Stomach smooth muscle (tissue), 2 donors: Measurements from ENCODE around the gene IL1RAPL2.

Experiments used
- H3K27ac ChIP-seq: one replicate; pipeline ENCODE4 v1.7.0; 2013; ENCODE audit warnings: mild to moderate bottlenecking, low read length, inconsistent platforms
- H3K27me3 ChIP-seq, 2 donors: one replicate each; pipeline ENCODE4 v1.7.0; 2013; ENCODE audit warnings: low read length in 2 of 2; ENCODE audit not compliant: insufficient read depth in 2 of 2, control insufficient read depth in 1 of 2
- H3K36me3 ChIP-seq, 2 donors: one replicate each; pipeline ENCODE4 v1.7.0; 2013; ENCODE audit warnings: low read length in 2 of 2; ENCODE audit not compliant: control insufficient read depth in 2 of 2, insufficient read depth in 2 of 2
- H3K4me1 ChIP-seq: one replicate; pipeline ENCODE4 v1.7.0; 2013; ENCODE audit warnings: low read length; ENCODE audit not compliant: control insufficient read depth, insufficient read depth
- H3K4me3 ChIP-seq, 2 donors: one replicate each; pipeline ENCODE4 v1.7.0; 2013; ENCODE audit warnings: low read length in 2 of 2
- H3K9ac ChIP-seq, 2 donors: one replicate each; pipeline ENCODE4 v1.7.0; 2013; ENCODE audit warnings: low read length in 2 of 2, mild to moderate bottlenecking in 1 of 2
- H3K9me3 ChIP-seq, 2 donors: one replicate each; pipeline ENCODE4 v1.7.0; 2013; ENCODE audit warnings: low read length in 2 of 2; ENCODE audit not compliant: control insufficient read depth in 2 of 2
- donor health status: healthy.
- donor health status: Pancreatic carcinoma.

Gene IL1RAPL2

GRCh38 chrX:105297041-105297440, 731.0 kb downstream of the IL1RAPL2 start:
- H3K27me3 ChIP-seq, result no peaks in the 10 kb centered on the region
- H3K9ac ChIP-seq, result no peak overlapping the region
- no peaks in the 10 kb centered on the region for H3K4me1 ChIP-seq
- no peak overlapping the region for H3K4me3 ChIP-seq
- H3K36me3 ChIP-seq, result no peaks in the 10 kb centered on the region
- peaks cover 0 to 2% of the 10 kb centered on the region in 2 donors for H3K9me3 ChIP-seq
- H3K27ac ChIP-seq, result no peak overlapping the region

DNA sequence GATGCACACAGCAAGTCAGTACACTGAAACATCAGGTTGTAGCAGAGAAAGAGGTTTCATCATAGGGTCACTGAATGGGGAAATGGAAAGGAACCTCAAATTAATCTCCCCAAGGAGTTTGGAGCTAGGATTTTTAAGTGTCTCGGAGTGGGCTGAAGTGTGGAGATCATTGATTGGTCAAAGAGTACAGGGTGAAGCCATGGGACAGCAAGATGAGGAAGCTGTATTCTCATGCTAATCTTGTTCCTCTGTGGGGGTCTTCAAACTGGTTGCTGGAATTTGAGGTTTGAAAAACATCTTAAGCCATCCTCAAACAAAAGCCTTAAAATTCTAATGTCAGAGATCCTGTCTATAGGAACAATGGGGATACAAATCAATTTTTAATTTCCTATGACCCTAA, 733.3 kb downstream of the IL1RAPL2 start:
- H3K27ac ChIP-seq, result no peak overlapping the region
- peaks cover 0 to 5% of the 10 kb centered on the region in 2 donors for H3K9me3 ChIP-seq
- no peaks in the 10 kb centered on the region for H3K36me3 ChIP-seq
- H3K27me3 ChIP-seq, result peaks cover 0 to 2% of the 10 kb centered on the region in 2 donors
- no peak overlapping the region for H3K9ac ChIP-seq
- no peaks in the 10 kb centered on the region for H3K4me1 ChIP-seq
- no peak overlapping the region for H3K4me3 ChIP-seq

- no peak overlapping the region for H3K4me3 ChIP-seq
- no peak overlapping the region for H3K9ac ChIP-seq
- no peaks in the 10 kb centered on the region for H3K36me3 ChIP-seq
- peaks cover 0 to 5% of the 10 kb centered on the region in 2 donors for H3K9me3 ChIP-seq
- H3K4me1 ChIP-seq, result no peaks in the 10 kb centered on the region
- no peak overlapping the region for H3K27ac ChIP-seq
- peaks cover 0 to 2% of the 10 kb centered on the region in 2 donors for H3K27me3 ChIP-seq
These were observed 736.2 kb downstream of the IL1RAPL2 start for GRCh38 chrX:105302246-105302645.

GRCh38 chrX:105307762-105308161, 741.8 kb downstream of the IL1RAPL2 start:
- Histone ChIP-seq H3K36me3 (no peaks in the 10 kb centered on the region), H3K27me3 (no peaks in the 10 kb centered on the region), H3K4me3 (no peak overlapping the region), H3K9ac (no peak overlapping the region), H3K9me3 (no peaks in the 10 kb centered on the region), H3K4me1 (no peaks in the 10 kb centered on the region), H3K27ac (no peak overlapping the region)

- no peaks in the 10 kb centered on the region for H3K27me3 ChIP-seq
These were observed 747.6 kb downstream of the IL1RAPL2 start for GRCh38 chrX:105313596-105313995.

DNA sequence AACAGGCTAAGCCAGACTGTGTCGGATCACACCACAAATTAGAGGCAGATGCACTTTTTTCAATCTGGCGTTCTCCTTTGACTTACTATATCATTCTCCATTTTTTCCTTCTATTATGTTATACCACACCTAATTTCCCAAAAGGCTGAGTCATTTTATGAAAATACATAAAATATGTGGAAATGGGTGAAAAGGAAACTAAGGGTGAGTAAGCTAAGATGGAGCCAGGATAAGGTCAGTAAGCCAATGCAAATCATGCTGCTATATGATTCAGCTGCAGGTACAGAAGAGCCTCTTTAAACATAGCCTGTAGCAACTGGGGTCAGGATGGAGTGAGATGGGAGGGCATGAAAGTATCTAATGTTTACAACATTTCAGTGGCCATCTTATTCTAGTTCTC, 748.5 kb downstream of the IL1RAPL2 start:
- no peaks in the 10 kb centered on the region for H3K27me3 ChIP-seq
- no peak overlapping the region for H3K4me3 ChIP-seq
- no peak overlapping the region for H3K27ac ChIP-seq
- no peaks in the 10 kb centered on the region for H3K9me3 ChIP-seq
- H3K9ac ChIP-seq, result no peak overlapping the region
- H3K36me3 ChIP-seq, result no peaks in the 10 kb centered on the region
- H3K4me1 ChIP-seq, result no peaks in the 10 kb centered on the region

More at GRCh38 chrX:105313596-105313995, 747.6 kb downstream of the IL1RAPL2 start:
- Histone ChIP-seq H3K36me3 (no peaks in the 10 kb centered on the region), H3K4me3 (no peak overlapping the region), H3K9me3 (no peaks in the 10 kb centered on the region), H3K27ac (no peak overlapping the region), H3K4me1 (no peaks in the 10 kb centered on the region), H3K9ac (no peak overlapping the region)

DNA sequence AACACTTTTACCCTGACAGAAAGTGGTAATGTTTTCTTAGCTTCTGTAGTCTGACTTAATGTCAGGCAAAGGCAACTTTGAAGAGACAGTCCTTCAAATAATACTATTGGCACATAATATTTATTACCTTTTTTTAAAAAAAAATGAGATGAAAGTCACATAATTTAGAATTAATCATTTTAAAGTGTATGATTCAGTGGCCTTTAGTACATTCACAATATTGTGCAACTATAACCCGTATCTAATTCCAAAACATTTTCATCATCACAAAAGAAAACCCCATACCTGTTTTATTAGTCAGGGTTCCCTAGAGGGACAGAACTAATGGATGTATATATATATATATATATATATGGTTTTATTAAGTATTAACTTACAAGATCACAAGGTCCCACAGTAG, 749.2 kb downstream of the IL1RAPL2 start:
- H3K9me3 ChIP-seq, result no peaks in the 10 kb centered on the region
- no peak overlapping the region for H3K27ac ChIP-seq
- H3K27me3 ChIP-seq, result no peaks in the 10 kb centered on the region
- H3K4me1 ChIP-seq, result no peaks in the 10 kb centered on the region
- H3K36me3 ChIP-seq, result no peaks in the 10 kb centered on the region
- H3K9ac ChIP-seq, result no peak overlapping the region
- no peak overlapping the region for H3K4me3 ChIP-seq

GRCh38 chrX:105317117-105317516, 751.1 kb downstream of the IL1RAPL2 start:
- no peak overlapping the region for H3K4me3 ChIP-seq
- no peaks in the 10 kb centered on the region for H3K27me3 ChIP-seq
- no peaks in the 10 kb centered on the region for H3K4me1 ChIP-seq
- no peak overlapping the region for H3K9ac ChIP-seq
- H3K36me3 ChIP-seq, result no peaks in the 10 kb centered on the region
- no peaks in the 10 kb centered on the region for H3K9me3 ChIP-seq
- no peak overlapping the region for H3K27ac ChIP-seq

GRCh38 chrX:105323928-105324327, 757.9 kb downstream of the IL1RAPL2 start:
- Histone ChIP-seq H3K36me3 (no peaks in the 10 kb centered on the region), H3K27me3 (no peaks in the 10 kb centered on the region), H3K9ac (no peak overlapping the region), H3K4me1 (no peaks in the 10 kb centered on the region), H3K4me3 (no peak overlapping the region), H3K27ac (no peak overlapping the region), H3K9me3 (no peaks in the 10 kb centered on the region)

DNA sequence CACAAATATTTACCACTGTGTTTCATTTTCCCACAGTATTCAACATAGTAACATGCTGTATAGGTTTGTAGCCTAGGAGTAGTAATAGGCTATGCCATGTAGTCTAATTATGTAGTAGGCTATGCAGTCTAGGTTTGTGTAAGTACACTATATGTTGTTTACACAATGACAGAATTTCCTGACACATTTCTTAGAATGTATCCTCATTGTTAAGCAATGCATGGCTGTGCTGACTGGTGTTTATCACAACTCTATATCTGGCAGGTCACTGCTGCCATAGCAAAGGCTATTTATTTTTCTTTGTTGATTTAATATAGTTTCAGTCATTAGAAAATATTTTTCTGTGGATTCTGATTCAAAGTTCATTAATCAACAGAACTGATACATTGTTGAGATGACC, 762.8 kb downstream of the IL1RAPL2 start:
- H3K27ac ChIP-seq, result no peak overlapping the region
- H3K4me3 ChIP-seq, result no peak overlapping the region
- H3K4me1 ChIP-seq, result no peaks in the 10 kb centered on the region
- H3K36me3 ChIP-seq, result no peaks in the 10 kb centered on the region
- H3K27me3 ChIP-seq, result no peaks in the 10 kb centered on the region
- H3K9ac ChIP-seq, result no peak overlapping the region
- H3K9me3 ChIP-seq, result no peaks in the 10 kb centered on the region

GRCh38 chrX:105331244-105331643, 765.2 kb downstream of the IL1RAPL2 start:
- Histone ChIP-seq H3K4me1 (no peaks in the 10 kb centered on the region), H3K9me3 (no peaks in the 10 kb centered on the region), H3K27me3 (no peaks in the 10 kb centered on the region), H3K9ac (no peak overlapping the region), H3K27ac (no peak overlapping the region), H3K4me3 (no peak overlapping the region), H3K36me3 (no peaks in the 10 kb centered on the region)
